Testis (tissue), 2 donors: Measurements from ENCODE around the gene FRY.

Experiments
- POLR2A ChIP-seq: fragments of 450-650 bp; IDR thresholded peaks from one replicate; pipeline ENCODE4 v1.6.1; 2017; ENCODE audit warnings: antibody characterized with exemption, mild to moderate bottlenecking, moderate library complexity
- TF ChIP-seq, protein P1 (sequence below), 3 experiments: fragments of 450-650 bp in 2 of 3; fragments of 200-600 bp in 1 of 3; sonication (generic) in 1 of 3; IDR thresholded peaks; one replicate each; pipeline ENCODE4 v1.5.1; 2016 to 2019; ENCODE audit warnings: antibody characterized with exemption in 3 of 3, mild to moderate bottlenecking in 2 of 3, moderate library complexity in 1 of 3

DNA sequence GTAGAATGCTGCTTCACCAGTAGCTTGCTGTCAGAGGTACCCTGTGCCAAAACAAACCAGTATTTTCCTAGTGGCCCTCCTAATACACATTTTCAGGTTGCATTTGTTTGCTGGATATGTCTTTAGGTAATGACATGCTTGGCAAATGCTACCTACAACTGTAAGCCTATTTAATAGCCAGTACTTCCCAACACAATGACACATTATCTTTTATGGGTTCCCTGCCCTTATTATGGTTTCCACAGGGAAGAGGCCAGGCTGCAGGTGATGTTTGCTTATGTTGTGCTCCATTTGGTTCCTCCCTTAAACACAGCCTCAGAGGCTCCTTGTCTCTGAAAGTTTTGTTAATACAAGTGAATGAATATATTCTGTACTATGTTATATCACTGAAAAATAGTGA, 24.7 kb downstream of the FRY start:
- no peak for TF ChIP-seq POLR2A
- TF ChIP-seq, protein P1, sequence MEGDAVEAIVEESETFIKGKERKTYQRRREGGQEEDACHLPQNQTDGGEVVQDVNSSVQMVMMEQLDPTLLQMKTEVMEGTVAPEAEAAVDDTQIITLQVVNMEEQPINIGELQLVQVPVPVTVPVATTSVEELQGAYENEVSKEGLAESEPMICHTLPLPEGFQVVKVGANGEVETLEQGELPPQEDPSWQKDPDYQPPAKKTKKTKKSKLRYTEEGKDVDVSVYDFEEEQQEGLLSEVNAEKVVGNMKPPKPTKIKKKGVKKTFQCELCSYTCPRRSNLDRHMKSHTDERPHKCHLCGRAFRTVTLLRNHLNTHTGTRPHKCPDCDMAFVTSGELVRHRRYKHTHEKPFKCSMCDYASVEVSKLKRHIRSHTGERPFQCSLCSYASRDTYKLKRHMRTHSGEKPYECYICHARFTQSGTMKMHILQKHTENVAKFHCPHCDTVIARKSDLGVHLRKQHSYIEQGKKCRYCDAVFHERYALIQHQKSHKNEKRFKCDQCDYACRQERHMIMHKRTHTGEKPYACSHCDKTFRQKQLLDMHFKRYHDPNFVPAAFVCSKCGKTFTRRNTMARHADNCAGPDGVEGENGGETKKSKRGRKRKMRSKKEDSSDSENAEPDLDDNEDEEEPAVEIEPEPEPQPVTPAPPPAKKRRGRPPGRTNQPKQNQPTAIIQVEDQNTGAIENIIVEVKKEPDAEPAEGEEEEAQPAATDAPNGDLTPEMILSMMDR (IDR thresholded peaks at IDR 0.05), result no peak
